ENCODE measurements around the gene SYT2. TPM values are rescaled to one million over a fixed set of nuclear protein-coding genes. Genes with fewer than 3 reads are reported as not detected.

Gene SYT2
- total RNA-seq, 1 experiment from 2014 or later = 0.09 TPM

GRCh38 chr1:202605515-202605914 is 104.7 kb downstream of the SYT2 start:
- H3K4me1 ChIP-seq = no peaks in the 10 kb centered on the region
- Mint-ChIP-seq H3K27ac (ENCODE audit: unreplicated experiment) (no peak overlapping the region), H3K27me3 (ENCODE audit: insufficient read depth, unreplicated experiment) (no peaks in the 10 kb centered on the region), H3K9me3 (ENCODE audit: unreplicated experiment) (no peaks in the 10 kb centered on the region), H3K4me1 (ENCODE audit: low read depth, unreplicated experiment) (no peaks in the 10 kb centered on the region), H3K36me3 (ENCODE audit: insufficient read depth, unreplicated experiment) (no peaks in the 10 kb centered on the region), H3K4me3 (ENCODE audit: unreplicated experiment) (no peak overlapping the region)
- H3K36me3 ChIP-seq (ENCODE audit: control insufficient read depth, insufficient read depth, low read length) = no peaks in the 10 kb centered on the region
- BruUV-seq (replicated peaks) = no TSS peak
- H3K4me3 ChIP-seq (ENCODE audit: low read depth, low read length) = no peak overlapping the region
- no peaks in the 10 kb centered on the region for H3K9me3 ChIP-seq
- ChIA-PET CTCF (interaction anchor here (0.6 kb wide), 1 partner anchor 49 kb away, joined by 3 read pairs; no protein-coding TSS in a partner anchor), POLR2A (no interaction called here)
- intact Hi-C loops (cut with micrococcal nuclease; ENCODE audit: unreplicated experiment) = loop anchor here (10.0 kb wide), 1 partner anchor 109 kb away; the partner anchor contains the start of gene SYT2
- TF ChIP-seq CTCF (IDR thresholded peaks at IDR 0.05; ENCODE audit: insufficient read depth in 1 of 2, low read depth in 1 of 2, low read length in 1 of 2, severe bottlenecking in 1 of 2, unreplicated experiment in 1 of 2) = no peak
- H3K27me3 ChIP-seq (replicated peaks; ENCODE audit: control insufficient read depth, insufficient read depth, low read length) = no peaks in the 10 kb centered on the region
- DNase-seq = no peak

- H3K4me3 Mint-ChIP-seq (ENCODE audit: unreplicated experiment) = no peak overlapping the region
- Histone ChIP-seq H3K9me3 (no peaks in the 10 kb centered on the region), H3K27me3 (replicated peaks; ENCODE audit: control insufficient read depth, insufficient read depth, low read length) (no peaks in the 10 kb centered on the region), H3K4me3 (ENCODE audit: low read depth, low read length) (no peak overlapping the region), H3K36me3 (ENCODE audit: control insufficient read depth, insufficient read depth, low read length) (no peaks in the 10 kb centered on the region), H3K4me1 (no peaks in the 10 kb centered on the region)
- intact Hi-C loops (cut with micrococcal nuclease; ENCODE audit: unreplicated experiment) = loop anchor here (10.0 kb wide), 1 partner anchor 111 kb away; the partner anchor contains the start of gene SYT2
- no peaks in the 10 kb centered on the region for H3K36me3 Mint-ChIP-seq (ENCODE audit: insufficient read depth, unreplicated experiment)
- no peak for DNase-seq
- POLR2A ChIA-PET = no interaction called here
- no peaks in the 10 kb centered on the region for H3K27me3 Mint-ChIP-seq (ENCODE audit: insufficient read depth, unreplicated experiment)
- H3K9me3 Mint-ChIP-seq (ENCODE audit: unreplicated experiment) = no peaks in the 10 kb centered on the region
- BruUV-seq (replicated peaks) = no TSS peak
- TF ChIP-seq CTCF (IDR thresholded peaks at IDR 0.05; ENCODE audit: insufficient read depth in 1 of 2, low read depth in 1 of 2, low read length in 1 of 2, severe bottlenecking in 1 of 2, unreplicated experiment in 1 of 2) = no peak
- H3K4me1 Mint-ChIP-seq (ENCODE audit: low read depth, unreplicated experiment) = no peaks in the 10 kb centered on the region
- H3K27ac Mint-ChIP-seq (ENCODE audit: unreplicated experiment) = no peak overlapping the region
- CTCF ChIA-PET = no interaction called here
Observed at GRCh38 chr1:202603435-202603834, 106.8 kb downstream of the SYT2 start.

- intact Hi-C loops (cut with micrococcal nuclease; ENCODE audit: unreplicated experiment) = loop anchor here (1.0 to 10.0 kb wide), 3 partner anchors 99 to 258 kb away; partner anchors contain the start of gene SYT2
- Mint-ChIP-seq H3K4me1 (ENCODE audit: low read depth, unreplicated experiment) (no peaks in the 10 kb centered on the region), H3K9me3 (ENCODE audit: unreplicated experiment) (no peaks in the 10 kb centered on the region), H3K27ac (ENCODE audit: unreplicated experiment) (no peak overlapping the region), H3K36me3 (ENCODE audit: insufficient read depth, unreplicated experiment) (no peaks in the 10 kb centered on the region), H3K4me3 (ENCODE audit: unreplicated experiment) (no peak overlapping the region), H3K27me3 (ENCODE audit: insufficient read depth, unreplicated experiment) (no peaks in the 10 kb centered on the region)
- CTCF ChIA-PET = interaction anchor here (0.9 to 1.9 kb wide), 8 partner anchors 14 to 258 kb away, joined by 3 to 9 read pairs (median 5); partner anchors contain the start of gene UBE2T
- Histone ChIP-seq H3K9me3 (no peaks in the 10 kb centered on the region), H3K36me3 (ENCODE audit: control insufficient read depth, insufficient read depth, low read length) (no peaks in the 10 kb centered on the region), H3K4me3 (ENCODE audit: low read depth, low read length) (no peak overlapping the region), H3K27me3 (replicated peaks; ENCODE audit: control insufficient read depth, insufficient read depth, low read length) (no peaks in the 10 kb centered on the region), H3K4me1 (no peaks in the 10 kb centered on the region)
- no TSS peak for BruUV-seq (replicated peaks)
- TF ChIP-seq CTCF (IDR thresholded peaks at IDR 0.05; ENCODE audit: insufficient read depth in 1 of 2, low read depth in 1 of 2, low read length in 1 of 2, severe bottlenecking in 1 of 2, unreplicated experiment in 1 of 2) = no peak
- POLR2A ChIA-PET = no interaction called here
- DNase-seq = no peak
Observed at GRCh38 chr1:202600432-202601041, 109.7 kb downstream of the SYT2 start.
